ENCODE measurements around the gene CRTC1.
"Not testable (repeated sequence)": the region's sequence is repeated elsewhere in the genome, so short reads cannot be mapped to it uniquely, and the experiment has no call there.

DNA sequence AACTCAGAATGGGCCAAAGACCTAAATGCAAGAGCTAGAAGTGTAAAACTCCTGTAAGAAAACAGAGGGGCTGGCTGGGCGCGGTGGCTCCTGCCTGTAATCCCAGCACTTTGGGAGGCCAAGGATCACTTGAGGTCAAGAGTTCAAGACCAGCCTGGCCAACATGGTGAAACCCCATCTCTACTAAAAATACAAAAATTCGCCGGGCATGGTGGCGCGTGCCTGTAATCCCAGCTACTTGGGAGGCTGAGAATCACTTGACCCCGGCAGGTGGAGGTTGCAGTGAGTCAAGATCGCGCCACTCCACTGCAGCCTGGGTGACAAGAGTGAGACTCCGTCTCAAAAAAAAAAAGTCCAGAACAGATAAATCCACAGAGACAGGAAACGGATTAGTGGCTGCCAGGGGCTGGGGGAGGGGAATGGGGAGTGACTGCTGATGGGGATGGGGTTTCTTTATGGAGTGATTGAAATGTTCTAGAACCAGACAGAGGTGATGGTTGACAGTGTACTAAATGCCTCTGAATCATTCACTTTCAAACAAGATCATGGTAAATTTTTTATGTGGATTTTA, 50.4 kb downstream of the CRTC1 start:
- not testable (repeated sequence) for TF ChIP-seq POLR2A, CTCF (IDR thresholded peaks at IDR 0.05)

Data from body of pancreas (tissue), 4 donors.